CD4-positive, alpha-beta memory T cell (primary cell): ENCODE results near the gene SOHLH1. TPM values are rescaled to one million over a fixed set of nuclear protein-coding genes. Genes with fewer than 3 reads are reported as not detected.
A peak's percentile ranks its signal among the peaks of the same experiment; 100 is the strongest.
"Not testable (repeated sequence)": the region's sequence is repeated elsewhere in the genome, so short reads cannot be mapped to it uniquely, and the experiment has no call there.

Experiments
- CTCF ChIA-PET: fragments of 350-600 bp; sonication (Branson Sonifier 250); formaldehyde crosslinking; loops from one replicate; lab custom pipeline; 2021; ENCODE audit warnings: inconsistent platforms; ENCODE audit not compliant: partially characterized antibody; lab: Charles Lee
- POLR2A ChIA-PET: fragments of 350-600 bp; sonication (Branson Sonifier 250); formaldehyde crosslinking; loops from one replicate; lab custom pipeline; 2021; ENCODE audit not compliant: partially characterized antibody; lab: Charles Lee
- DNase-seq, 5 donors: peaks; one replicate each; pipeline versions ENCODE4 v3.0.0 to v3.0.0-alpha.2; 2020 to 2022; ENCODE audit warnings: mixed read lengths in 1 of 5
- H3K27ac ChIP-seq: one replicate; pipeline ENCODE4 v1.7.0; 2013; ENCODE audit warnings: low read depth, low read length
- H3K27me3 ChIP-seq: 2 replicates; pipeline ENCODE4 v1.7.0; 2013; ENCODE audit warnings: mild to moderate bottlenecking, low read length, moderate library complexity; ENCODE audit not compliant: insufficient read depth
- H3K36me3 ChIP-seq: 2 replicates; pipeline ENCODE4 v1.7.0; 2013; ENCODE audit warnings: mild to moderate bottlenecking, low read length, moderate library complexity; ENCODE audit not compliant: insufficient read depth
- H3K4me1 ChIP-seq: 2 replicates; pipeline ENCODE4 v1.7.0; 2013; ENCODE audit warnings: mild to moderate bottlenecking, low read length, moderate library complexity; ENCODE audit not compliant: insufficient read depth
- H3K4me3 ChIP-seq, 2 donors: one replicate each; pipeline ENCODE4 v1.7.0; 2013; ENCODE audit warnings: low read length in 2 of 2, mild to moderate bottlenecking in 1 of 2
- H3K9me3 ChIP-seq, 2 donors: one replicate each; pipeline ENCODE4 v1.7.0; 2013; ENCODE audit warnings: low read length in 2 of 2, control low read depth in 1 of 2; ENCODE audit not compliant: control insufficient read depth in 1 of 2
- H3K27ac Mint-ChIP-seq, 7 donors: one replicate each; pipeline ENCODE4 v1.8.0; 2020 to 2021; ENCODE audit warnings: mixed read lengths in 7 of 7, mild to moderate bottlenecking in 6 of 7, inconsistent platforms in 3 of 7, moderate library complexity in 3 of 7
- H3K27me3 Mint-ChIP-seq, 2 donors: one replicate each; pipeline ENCODE4 v1.8.0; 2020 to 2021; ENCODE audit warnings: mixed read lengths in 2 of 2
- H3K36me3 Mint-ChIP-seq, 2 donors: one replicate each; pipeline ENCODE4 v1.8.0; 2020 to 2021; ENCODE audit warnings: mixed read lengths in 2 of 2, inconsistent platforms in 1 of 2, mild to moderate bottlenecking in 1 of 2
- H3K4me1 Mint-ChIP-seq, 4 donors: one replicate each; pipeline ENCODE4 v1.8.0; 2020 to 2021; ENCODE audit warnings: mixed read lengths in 4 of 4, mild to moderate bottlenecking in 1 of 4
- H3K4me3 Mint-ChIP-seq, 8 donors: one replicate each; pipeline ENCODE4 v1.8.0; 2020 to 2021; ENCODE audit warnings: mixed read lengths in 8 of 8, mild to moderate bottlenecking in 7 of 8, moderate library complexity in 6 of 8, inconsistent platforms in 3 of 8
- H3K9me3 Mint-ChIP-seq, 8 donors: one replicate each; pipeline ENCODE4 v1.8.0; 2020 to 2021; ENCODE audit warnings: mixed read lengths in 8 of 8, mild to moderate bottlenecking in 5 of 8, inconsistent platforms in 3 of 8, moderate library complexity in 1 of 8
- intact Hi-C: fragments of 100-400 bp; cut with micrococcal nuclease; formaldehyde crosslinking; loops from one replicate; pipeline ENCODE4 v1.15.1; 2023
- polyA plus RNA-seq, 2 donors: library from polyadenylated mRNA; unstranded; fragments of 300-500 nt; fragmentation: Illumina TruSeq; gene quantifications; one replicate each; pipeline ENCODE4 v1.2.3, GENCODE V29; 2021
- total RNA-seq, 2 experiments: library from RNA; stranded (reverse); gene quantifications; one replicate each; pipeline ENCODE4 v1.2.3, GENCODE V29; 2021

SOHLH1 gene
- total and polyA plus RNA-seq, 4 experiments from 2014 or later, result not detected

- H3K27ac Mint-ChIP-seq, result no peak overlapping the region
- no peaks in the 10 kb centered on the region for H3K9me3 ChIP-seq
- CTCF ChIA-PET, result no interaction called here
- no peak overlapping the region for H3K4me3 Mint-ChIP-seq
- DNase-seq, result no peak
- no peaks in the 10 kb centered on the region for H3K36me3 ChIP-seq
- H3K4me3 ChIP-seq, result no peak overlapping the region
- H3K27me3 Mint-ChIP-seq, result no peaks in the 10 kb centered on the region
- POLR2A ChIA-PET, result no interaction called here
- no peak overlapping the region for H3K27ac ChIP-seq
- H3K4me1 ChIP-seq, result no peaks in the 10 kb centered on the region
- H3K4me1 Mint-ChIP-seq, result no peaks in the 10 kb centered on the region
- peaks cover 0 to 2% (median 0%) of the 10 kb centered on the region in 8 donors for H3K9me3 Mint-ChIP-seq
- no peaks in the 10 kb centered on the region for H3K36me3 Mint-ChIP-seq
- intact Hi-C loops, result no loop called here
- H3K27me3 ChIP-seq, result no peaks in the 10 kb centered on the region
Observed at GRCh38 chr9:135676891-135677290, 22.4 kb downstream of the SOHLH1 start.

GRCh38 chr9:135674977-135675376 is 24.3 kb downstream of the SOHLH1 start:
- CTCF ChIA-PET, result no interaction called here
- H3K9me3 Mint-ChIP-seq, result peaks cover 0 to 2% (median 0%) of the 10 kb centered on the region in 8 donors
- H3K4me3 Mint-ChIP-seq, result no peak overlapping the region
- intact Hi-C loops, result no loop called here
- Histone ChIP-seq H3K4me3 (no peak overlapping the region), H3K27me3 (no peaks in the 10 kb centered on the region), H3K27ac (no peak overlapping the region), H3K36me3 (no peaks in the 10 kb centered on the region), H3K4me1 (no peaks in the 10 kb centered on the region), H3K9me3 (no peaks in the 10 kb centered on the region)
- no peak overlapping the region for H3K27ac Mint-ChIP-seq
- no peak for DNase-seq
- H3K27me3 Mint-ChIP-seq, result no peaks in the 10 kb centered on the region
- POLR2A ChIA-PET, result no interaction called here
- no peaks in the 10 kb centered on the region for H3K36me3 Mint-ChIP-seq
- no peaks in the 10 kb centered on the region for H3K4me1 Mint-ChIP-seq

GRCh38 chr9:135673941-135674340 is 25.3 kb downstream of the SOHLH1 start:
- intact Hi-C loops, result no loop called here
- peaks cover 0 to 3% (median 0%) of the 10 kb centered on the region in 8 donors for H3K9me3 Mint-ChIP-seq
- CTCF ChIA-PET, result no interaction called here
- no peaks in the 10 kb centered on the region for H3K36me3 Mint-ChIP-seq
- Histone ChIP-seq H3K4me3 (no peak overlapping the region), H3K36me3 (no peaks in the 10 kb centered on the region), H3K4me1 (no peaks in the 10 kb centered on the region), H3K27me3 (no peaks in the 10 kb centered on the region), H3K27ac (no peak overlapping the region), H3K9me3 (no peaks in the 10 kb centered on the region)
- peak overlapping the region in 1 of 8 donors; percentile 48 for H3K4me3 Mint-ChIP-seq
- H3K27ac Mint-ChIP-seq, result no peak overlapping the region
- DNase-seq, result no peak
- no peaks in the 10 kb centered on the region for H3K27me3 Mint-ChIP-seq
- POLR2A ChIA-PET, result no interaction called here
- peaks cover 0 to 1% (median 0%) of the 10 kb centered on the region in 4 donors for H3K4me1 Mint-ChIP-seq

GRCh38 chr9:135672786-135673185 is 26.5 kb downstream of the SOHLH1 start:
- H3K9me3 ChIP-seq, intact Hi-C loops, H3K4me1 Mint-ChIP-seq, H3K36me3 Mint-ChIP-seq, H3K4me3 Mint-ChIP-seq, H3K27me3 ChIP-seq, POLR2A ChIA-PET, H3K4me1 ChIP-seq, DNase-seq, H3K27ac ChIP-seq, H3K9me3 Mint-ChIP-seq, H3K27ac Mint-ChIP-seq, CTCF ChIA-PET, H3K4me3 ChIP-seq, H3K36me3 ChIP-seq, H3K27me3 Mint-ChIP-seq: not testable (repeated sequence)

- Histone ChIP-seq H3K27ac (no peak overlapping the region), H3K36me3 (no peaks in the 10 kb centered on the region), H3K4me1 (no peaks in the 10 kb centered on the region), H3K27me3 (no peaks in the 10 kb centered on the region), H3K4me3 (no peak overlapping the region), H3K9me3 (no peaks in the 10 kb centered on the region)
- Mint-ChIP-seq H3K4me3 (no peak overlapping the region), H3K27ac (no peak overlapping the region), H3K36me3 (no peaks in the 10 kb centered on the region), H3K4me1 (peaks cover 0 to 1% (median 0%) of the 10 kb centered on the region in 4 donors), H3K9me3 (peaks cover 0 to 3% (median 0%) of the 10 kb centered on the region in 8 donors), H3K27me3 (no peaks in the 10 kb centered on the region)
- intact Hi-C loops, result no loop called here
- DNase-seq, result no peak
- ChIA-PET CTCF (no interaction called here), POLR2A (no interaction called here)
Observed at GRCh38 chr9:135671591-135672041, 27.7 kb downstream of the SOHLH1 start.

GRCh38 chr9:135670721-135671590 is 28.3 kb downstream of the SOHLH1 start:
- Histone ChIP-seq H3K27me3 (no peaks in the 10 kb centered on the region), H3K36me3 (no peaks in the 10 kb centered on the region), H3K9me3 (no peaks in the 10 kb centered on the region), H3K4me3 (no peak overlapping the region), H3K27ac (no peak overlapping the region), H3K4me1 (no peaks in the 10 kb centered on the region)
- no peak for DNase-seq
- Mint-ChIP-seq H3K4me3 (no peak overlapping the region), H3K27me3 (no peaks in the 10 kb centered on the region), H3K4me1 (peaks cover 0 to 1% (median 0%) of the 10 kb centered on the region in 4 donors), H3K9me3 (peaks cover 0 to 3% (median 0%) of the 10 kb centered on the region in 8 donors), H3K27ac (no peak overlapping the region), H3K36me3 (no peaks in the 10 kb centered on the region)
- ChIA-PET POLR2A (no interaction called here), CTCF (no interaction called here)
- intact Hi-C loops, result no loop called here

- no peaks in the 10 kb centered on the region for H3K9me3 ChIP-seq
- no peak overlapping the region for H3K4me3 Mint-ChIP-seq
- POLR2A ChIA-PET, result no interaction called here
- no peaks in the 10 kb centered on the region for H3K36me3 ChIP-seq
- H3K27me3 ChIP-seq, result no peaks in the 10 kb centered on the region
- no peak overlapping the region for H3K4me3 ChIP-seq
- peaks cover 0 to 1% (median 0%) of the 10 kb centered on the region in 4 donors for H3K4me1 Mint-ChIP-seq
- H3K27ac ChIP-seq, result no peak overlapping the region
- H3K4me1 ChIP-seq, result no peaks in the 10 kb centered on the region
- no peaks in the 10 kb centered on the region for H3K36me3 Mint-ChIP-seq
- intact Hi-C loops, result no loop called here
- H3K27ac Mint-ChIP-seq, result no peak overlapping the region
- H3K9me3 Mint-ChIP-seq, result peaks cover 0 to 3% (median 0%) of the 10 kb centered on the region in 8 donors
- H3K27me3 Mint-ChIP-seq, result no peaks in the 10 kb centered on the region
- no peak for DNase-seq
- CTCF ChIA-PET, result no interaction called here
Observed at GRCh38 chr9:135669616-135670285, 29.5 kb downstream of the SOHLH1 start.
